SK-N-SH treated with all-trans-retinoic acid at 6 μM for 48 hours (cell line): ENCODE measurements around the gene TSPAN18.

ENCODE experiments used
- ARNTL ChIP-seq: fragments of 450-650 bp; formaldehyde crosslinking; IDR thresholded peaks from 2 replicates; pipeline ENCODE4 v1.5.0; 2020; ENCODE audit warnings: low read depth, mild to moderate bottlenecking, moderate library complexity, borderline replicate concordance
- BACH2 ChIP-seq: fragments of 250-450 bp; sonication (Bioruptor Pico); IDR thresholded peaks from 2 replicates; pipeline ENCODE4 v1.9.0; 2021; ENCODE audit warnings: mild to moderate bottlenecking, borderline replicate concordance
- CREB5 ChIP-seq: fragments of 250-450 bp; sonication (Bioruptor Pico); IDR thresholded peaks from 2 replicates; pipeline ENCODE4 v1.5.1; 2020; ENCODE audit warnings: low read depth, mild to moderate bottlenecking, moderate library complexity
- CSRNP3 ChIP-seq: fragments of 250-450 bp; sonication (Bioruptor Pico); IDR thresholded peaks from 2 replicates; pipeline ENCODE4 v1.5.1; 2021; ENCODE audit warnings: mild to moderate bottlenecking, moderate library complexity
- ESRRG ChIP-seq: fragments of 250-450 bp; sonication (Bioruptor Pico); IDR thresholded peaks from 2 replicates; pipeline ENCODE4 v1.6.1; 2021; ENCODE audit warnings: mild to moderate bottlenecking
- ISL1 ChIP-seq: fragments of 250-450 bp; sonication (Bioruptor Pico); IDR thresholded peaks from 2 replicates; pipeline ENCODE4 v2.1.2; 2022; ENCODE audit warnings: mild to moderate bottlenecking, moderate library complexity
- RARB ChIP-seq: fragments of 250-450 bp; sonication (Bioruptor Pico); IDR thresholded peaks from 2 replicates; pipeline ENCODE4 v1.8.0; 2021; ENCODE audit warnings: mild to moderate bottlenecking, moderate library complexity
- ZC3H10 ChIP-seq: fragments of 250-450 bp; sonication (Bioruptor Pico); IDR thresholded peaks from 2 replicates; pipeline ENCODE4 v1.5.1; 2021; ENCODE audit warnings: mild to moderate bottlenecking, moderate library complexity
- ZNF70 ChIP-seq: fragments of 450-650 bp; formaldehyde crosslinking; IDR thresholded peaks from 2 replicates; pipeline ENCODE4 v1.5.0; 2020; ENCODE audit warnings: mild to moderate bottlenecking, moderate library complexity
- ZNF8 ChIP-seq: fragments of 450-650 bp; formaldehyde crosslinking; IDR thresholded peaks from 2 replicates; pipeline ENCODE4 v1.5.0; 2020; ENCODE audit warnings: mild to moderate bottlenecking, moderate library complexity

DNA sequence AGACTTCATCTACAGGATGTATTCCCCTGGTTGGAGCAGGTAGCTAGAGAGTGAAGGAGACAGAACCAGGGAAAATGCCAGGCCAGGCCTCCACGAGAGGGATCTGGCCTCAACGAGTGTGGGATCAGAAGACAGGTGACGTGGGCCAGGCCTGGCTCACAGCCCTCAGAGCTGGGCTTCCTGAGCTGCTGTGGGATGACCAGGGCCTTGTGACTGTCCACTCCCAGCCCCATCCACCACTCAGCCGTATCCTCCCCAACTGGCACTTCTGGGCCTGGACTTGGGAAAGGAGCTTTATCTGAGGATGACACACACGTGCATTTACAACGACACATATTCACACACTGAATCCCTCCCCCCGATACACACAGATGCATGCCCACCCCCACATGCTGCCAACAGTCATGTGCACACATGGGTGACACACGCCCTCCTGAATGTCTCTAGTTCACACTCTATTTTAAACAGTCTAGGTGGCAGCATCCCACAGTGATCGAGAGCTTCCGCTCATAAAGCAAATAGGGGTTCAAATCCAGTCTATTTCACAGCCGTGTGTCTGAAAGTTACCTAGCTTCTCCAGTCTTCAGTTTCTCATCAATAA, 130.8 kb downstream of the TSPAN18 start:
- TF ChIP-seq RARB, result no peak
- no peak for TF ChIP-seq ZC3H10
- no peak for TF ChIP-seq ESRRG
- no peak for TF ChIP-seq ZNF70
- TF ChIP-seq CSRNP3 (CRISPR knock-in tag), result no peak
- no peak for TF ChIP-seq ZNF8 (CRISPR knock-in tag)
- no peak for TF ChIP-seq ARNTL (CRISPR knock-in tag)
- TF ChIP-seq BACH2 (CRISPR knock-in tag), result no peak
- no peak for TF ChIP-seq ISL1 (CRISPR knock-in tag)
- TF ChIP-seq CREB5, result no peak
